ENCODE results near the gene CUTA.

Gene CUTA

DNA sequence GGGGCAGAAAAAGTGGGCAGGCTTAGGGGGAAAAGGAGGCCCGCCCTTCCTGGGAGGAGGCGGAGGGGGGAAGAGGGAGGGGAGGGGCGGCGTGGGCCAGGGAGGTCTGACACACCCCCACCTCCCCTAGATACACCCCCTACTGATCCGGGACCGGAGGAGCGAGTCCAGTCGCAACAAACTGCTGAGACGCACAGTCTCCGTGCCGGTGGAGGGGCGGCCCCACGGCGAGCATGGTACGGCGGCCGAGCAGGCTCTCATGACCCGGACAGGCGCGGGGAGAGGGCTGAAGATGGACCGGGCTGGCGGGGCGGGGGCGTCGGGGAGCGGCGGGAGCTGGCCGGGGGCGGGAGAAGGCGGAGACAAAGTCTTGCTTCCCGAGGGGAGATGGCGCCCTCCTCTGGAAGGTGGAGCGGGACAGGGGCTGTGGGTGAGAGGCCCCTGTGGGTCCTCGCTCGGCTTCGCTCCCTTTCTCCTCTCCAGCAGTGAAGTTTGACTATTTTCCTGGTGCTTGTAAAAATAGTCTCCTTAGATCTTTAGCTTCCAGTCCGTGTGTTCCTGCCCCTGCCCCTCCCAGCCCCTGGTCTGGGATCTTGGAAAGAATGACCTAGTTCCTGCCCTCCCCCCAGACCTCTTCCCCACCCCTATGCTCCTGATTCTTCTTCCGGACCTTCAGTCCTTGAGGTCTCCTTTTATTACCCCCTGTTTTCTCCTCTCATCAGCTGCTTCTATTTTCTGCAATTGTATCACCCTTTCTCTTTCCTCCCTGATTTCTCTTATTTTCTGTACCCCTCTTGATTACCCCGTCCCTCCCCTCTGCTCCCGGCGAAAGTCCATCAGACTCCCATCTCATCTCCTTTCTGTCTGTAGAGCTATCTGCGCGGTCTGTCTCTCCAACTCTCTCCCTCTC is 8.0 kb upstream of the CUTA start:
- Histone ChIP-seq H3K9me3 (ENCODE audit: control insufficient read depth, insufficient read depth, low read depth, low read length) (no peaks in the 10 kb centered on the region), H3K36me3 (ENCODE audit: control insufficient read depth in 2 of 2, insufficient read depth in 1 of 2, low read length in 2 of 2) (no peaks in the 10 kb centered on the region), H3K27ac (ENCODE audit: extremely low read depth, low read depth, low read length) (peak overlapping the region; percentile 80), H3K4me1 (ENCODE audit: control insufficient read depth, insufficient read depth, low read length) (peaks cover 7% of the 10 kb centered on the region), H3K4me3 (ENCODE audit: low read depth, low read length) (peak overlapping the region; percentile 69)
- ChIA-PET CTCF (interaction anchor here (0.5 to 2.3 kb wide), 49 partner anchors 9 to 927 kb away, joined by 3 to 14 read pairs (median 4); partner anchors contain the start of genes B3GALT4, BAK1, KIFC1 and PFDN6), POLR2A (interaction anchor here (0.5 to 2.5 kb wide), 22 partner anchors 8 to 1598 kb away, joined by 3 to 18 read pairs (median 5); partner anchors contain the start of genes B3GALT4, BAK1, HSPA1B and RGL2)
- TF ChIP-seq ZFHX2 (tag by site-specific recombination; conservative IDR thresholded peaks at IDR 0.05) = peak; percentile 82
- no peak for TF ChIP-seq OSR2 (tag by site-specific recombination; IDR thresholded peaks at IDR 0.05)
- peak; percentile 98 for TF ChIP-seq KLF9 (tag by site-specific recombination; IDR thresholded peaks at IDR 0.05; ENCODE audit: low read depth)
- TF ChIP-seq ZNF76 (tag by site-specific recombination; IDR thresholded peaks at IDR 0.05; ENCODE audit: borderline replicate concordance, low read depth) = no peak
- TF ChIP-seq ZNF561 (tag by site-specific recombination; IDR thresholded peaks at IDR 0.05; ENCODE audit: borderline replicate concordance) = no peak; the same call in 1 of the 2 replicates
- no peak for TF ChIP-seq ZNF830 (tag by site-specific recombination; IDR thresholded peaks at IDR 0.05; ENCODE audit: low read depth)
- TF ChIP-seq, protein P1, sequence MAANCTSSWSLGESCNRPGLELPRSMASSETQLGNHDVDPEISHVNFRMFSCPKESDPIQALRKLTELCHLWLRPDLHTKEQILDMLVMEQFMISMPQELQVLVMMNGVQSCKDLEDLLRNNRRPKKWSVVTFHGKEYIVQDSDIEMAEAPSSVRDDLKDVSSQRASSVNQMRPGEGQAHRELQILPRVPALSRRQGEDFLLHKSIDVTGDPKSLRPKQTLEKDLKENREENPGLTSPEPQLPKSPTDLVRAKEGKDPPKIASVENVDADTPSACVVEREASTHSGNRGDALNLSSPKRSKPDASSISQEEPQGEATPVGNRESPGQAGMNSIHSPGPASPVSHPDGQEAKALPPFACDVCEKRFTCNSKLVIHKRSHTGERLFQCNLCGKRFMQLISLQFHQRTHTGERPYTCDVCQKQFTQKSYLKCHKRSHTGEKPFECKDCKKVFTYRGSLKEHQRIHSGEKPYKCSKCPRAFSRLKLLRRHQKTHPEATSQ (tag by site-specific recombination; IDR thresholded peaks at IDR 0.05) = no peak
- no peak for TF ChIP-seq ZNF239 (tag by site-specific recombination; IDR thresholded peaks at IDR 0.05)
- no peak for TF ChIP-seq ZNF266 (tag by site-specific recombination; IDR thresholded peaks at IDR 0.05; ENCODE audit: low read depth)
- TF ChIP-seq ZEB2 (tag by site-specific recombination; IDR thresholded peaks at IDR 0.05) = peak; percentile 75; the same call in 1 of the 2 replicates
- TF ChIP-seq GLI2 (tag by site-specific recombination; IDR thresholded peaks at IDR 0.05; ENCODE audit: borderline replicate concordance, low read depth) = no peak
- no peak for TF ChIP-seq MEIS1 (CRISPR knock-in tag; IDR thresholded peaks at IDR 0.05; ENCODE audit: borderline replicate concordance)
- no peak for TF ChIP-seq ZNF514 (tag by site-specific recombination; IDR thresholded peaks at IDR 0.05)
- TF ChIP-seq, protein P2, sequence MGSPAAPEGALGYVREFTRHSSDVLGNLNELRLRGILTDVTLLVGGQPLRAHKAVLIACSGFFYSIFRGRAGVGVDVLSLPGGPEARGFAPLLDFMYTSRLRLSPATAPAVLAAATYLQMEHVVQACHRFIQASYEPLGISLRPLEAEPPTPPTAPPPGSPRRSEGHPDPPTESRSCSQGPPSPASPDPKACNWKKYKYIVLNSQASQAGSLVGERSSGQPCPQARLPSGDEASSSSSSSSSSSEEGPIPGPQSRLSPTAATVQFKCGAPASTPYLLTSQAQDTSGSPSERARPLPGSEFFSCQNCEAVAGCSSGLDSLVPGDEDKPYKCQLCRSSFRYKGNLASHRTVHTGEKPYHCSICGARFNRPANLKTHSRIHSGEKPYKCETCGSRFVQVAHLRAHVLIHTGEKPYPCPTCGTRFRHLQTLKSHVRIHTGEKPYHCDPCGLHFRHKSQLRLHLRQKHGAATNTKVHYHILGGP (tag by site-specific recombination; IDR thresholded peaks at IDR 0.05) = no peak
- TF ChIP-seq ZNF558 (tag by site-specific recombination; IDR thresholded peaks at IDR 0.05) = no peak
- no peak for TF ChIP-seq ZFP41 (tag by site-specific recombination; IDR thresholded peaks at IDR 0.05; ENCODE audit: borderline replicate concordance)
- TF ChIP-seq, protein P3, sequence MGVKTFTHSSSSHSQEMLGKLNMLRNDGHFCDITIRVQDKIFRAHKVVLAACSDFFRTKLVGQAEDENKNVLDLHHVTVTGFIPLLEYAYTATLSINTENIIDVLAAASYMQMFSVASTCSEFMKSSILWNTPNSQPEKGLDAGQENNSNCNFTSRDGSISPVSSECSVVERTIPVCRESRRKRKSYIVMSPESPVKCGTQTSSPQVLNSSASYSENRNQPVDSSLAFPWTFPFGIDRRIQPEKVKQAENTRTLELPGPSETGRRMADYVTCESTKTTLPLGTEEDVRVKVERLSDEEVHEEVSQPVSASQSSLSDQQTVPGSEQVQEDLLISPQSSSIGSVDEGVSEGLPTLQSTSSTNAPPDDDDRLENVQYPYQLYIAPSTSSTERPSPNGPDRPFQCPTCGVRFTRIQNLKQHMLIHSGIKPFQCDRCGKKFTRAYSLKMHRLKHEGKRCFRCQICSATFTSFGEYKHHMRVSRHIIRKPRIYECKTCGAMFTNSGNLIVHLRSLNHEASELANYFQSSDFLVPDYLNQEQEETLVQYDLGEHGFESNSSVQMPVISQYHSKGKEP (tag by site-specific recombination; IDR thresholded peaks at IDR 0.05) = no peak
- no peak for TF ChIP-seq ZNF202 (tag by site-specific recombination; IDR thresholded peaks at IDR 0.05; ENCODE audit: borderline replicate concordance)
- no peak for TF ChIP-seq ZNF404 (tag by site-specific recombination; IDR thresholded peaks at IDR 0.05)
- TF ChIP-seq, protein P4, sequence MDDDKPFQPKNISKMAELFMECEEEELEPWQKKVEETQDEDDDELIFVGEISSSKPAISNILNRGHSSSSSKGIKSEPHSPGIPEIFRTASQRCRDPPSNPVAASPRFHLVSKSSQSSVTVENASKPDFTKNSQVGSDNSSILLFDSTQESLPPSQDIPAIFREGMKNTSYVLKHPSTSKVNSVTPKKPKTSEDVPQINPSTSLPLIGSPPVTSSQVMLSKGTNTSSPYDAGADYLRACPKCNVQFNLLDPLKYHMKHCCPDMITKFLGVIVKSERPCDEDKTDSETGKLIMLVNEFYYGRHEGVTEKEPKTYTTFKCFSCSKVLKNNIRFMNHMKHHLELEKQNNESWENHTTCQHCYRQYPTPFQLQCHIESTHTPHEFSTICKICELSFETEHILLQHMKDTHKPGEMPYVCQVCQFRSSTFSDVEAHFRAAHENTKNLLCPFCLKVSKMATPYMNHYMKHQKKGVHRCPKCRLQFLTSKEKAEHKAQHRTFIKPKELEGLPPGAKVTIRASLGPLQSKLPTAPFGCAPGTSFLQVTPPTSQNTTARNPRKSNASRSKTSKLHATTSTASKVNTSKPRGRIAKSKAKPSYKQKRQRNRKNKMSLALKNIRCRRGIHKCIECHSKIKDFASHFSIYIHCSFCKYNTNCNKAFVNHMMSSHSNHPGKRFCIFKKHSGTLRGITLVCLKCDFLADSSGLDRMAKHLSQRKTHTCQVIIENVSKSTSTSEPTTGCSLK (tag by site-specific recombination; IDR thresholded peaks at IDR 0.05) = no peak
- TF ChIP-seq ZNF214 (tag by site-specific recombination; IDR thresholded peaks at IDR 0.05; ENCODE audit: borderline replicate concordance) = no peak
- peak; percentile 92 for TF ChIP-seq ZBTB8A (tag by site-specific recombination; IDR thresholded peaks at IDR 0.05)
- TF ChIP-seq ZNF112 (tag by site-specific recombination; IDR thresholded peaks at IDR 0.05) = no peak
- TF ChIP-seq, protein P5, sequence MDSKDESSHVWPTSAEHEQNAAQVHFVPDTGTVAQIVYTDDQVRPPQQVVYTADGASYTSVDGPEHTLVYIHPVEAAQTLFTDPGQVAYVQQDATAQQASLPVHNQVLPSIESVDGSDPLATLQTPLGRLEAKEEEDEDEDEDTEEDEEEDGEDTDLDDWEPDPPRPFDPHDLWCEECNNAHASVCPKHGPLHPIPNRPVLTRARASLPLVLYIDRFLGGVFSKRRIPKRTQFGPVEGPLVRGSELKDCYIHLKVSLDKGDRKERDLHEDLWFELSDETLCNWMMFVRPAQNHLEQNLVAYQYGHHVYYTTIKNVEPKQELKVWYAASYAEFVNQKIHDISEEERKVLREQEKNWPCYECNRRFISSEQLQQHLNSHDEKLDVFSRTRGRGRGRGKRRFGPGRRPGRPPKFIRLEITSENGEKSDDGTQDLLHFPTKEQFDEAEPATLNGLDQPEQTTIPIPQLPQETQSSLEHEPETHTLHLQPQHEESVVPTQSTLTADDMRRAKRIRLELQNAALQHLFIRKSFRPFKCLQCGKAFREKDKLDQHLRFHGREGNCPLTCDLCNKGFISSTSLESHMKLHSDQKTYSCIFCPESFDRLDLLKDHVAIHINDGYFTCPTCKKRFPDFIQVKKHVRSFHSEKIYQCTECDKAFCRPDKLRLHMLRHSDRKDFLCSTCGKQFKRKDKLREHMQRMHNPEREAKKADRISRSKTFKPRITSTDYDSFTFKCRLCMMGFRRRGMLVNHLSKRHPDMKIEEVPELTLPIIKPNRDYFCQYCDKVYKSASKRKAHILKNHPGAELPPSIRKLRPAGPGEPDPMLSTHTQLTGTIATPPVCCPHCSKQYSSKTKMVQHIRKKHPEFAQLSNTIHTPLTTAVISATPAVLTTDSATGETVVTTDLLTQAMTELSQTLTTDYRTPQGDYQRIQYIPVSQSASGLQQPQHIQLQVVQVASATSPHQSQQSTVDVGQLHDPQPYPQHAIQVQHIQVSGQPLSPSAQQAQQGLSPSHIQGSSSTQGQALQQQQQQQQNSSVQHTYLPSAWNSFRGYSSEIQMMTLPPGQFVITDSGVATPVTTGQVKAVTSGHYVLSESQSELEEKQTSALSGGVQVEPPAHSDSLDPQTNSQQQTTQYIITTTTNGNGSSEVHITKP (tag by site-specific recombination; IDR thresholded peaks at IDR 0.05) = peak; percentile 82
- no peak for TF ChIP-seq ZNF121 (tag by site-specific recombination; IDR thresholded peaks at IDR 0.05)
- TF ChIP-seq ZNF521 (tag by site-specific recombination; IDR thresholded peaks at IDR 0.05) = no peak
- TF ChIP-seq ZNF23 (tag by site-specific recombination; IDR thresholded peaks at IDR 0.05; ENCODE audit: borderline replicate concordance) = no peak

Data from HEK293 (cell line).